K562 (cell line): ENCODE results near the gene FBXW7. TPM values are rescaled to one million over a fixed set of nuclear protein-coding genes. Genes with fewer than 3 reads are reported as not detected.

Source experiments
- ATAC-seq: fragments of 200-7000 bp; cut with Tn5 transposase; 3 replicates; pipeline ENCODE4 v1.9.1; 2020; ENCODE audit warnings: moderate library complexity
- BruUV-seq: library from RNA; stranded (reverse); fragments of 400-500 nt; replicated peaks from 2 replicates; lab custom pipeline; 2021; lab: Mats Ljungman, UMichigan
- CTCF ChIA-PET: fragments of 300-600 bp; formaldehyde crosslinking; extraction: SDS; loops from one replicate; lab custom pipeline; 2021; ENCODE audit warnings: low intra/inter-chr PET ratio; lab: Yijun Ruan, JAX
- POLR2A ChIA-PET: fragments of 300-600, 350-650 bp; sonication (Branson Sonifier 250); formaldehyde crosslinking; extraction: SDS; loops from one replicate; lab custom pipeline; 2021; ENCODE audit warnings: antibody characterized with exemption, inconsistent platforms; lab: Yijun Ruan, JAX
- DNase-seq, 4 experiments: peaks; one replicate each; pipeline versions ENCODE4 v3.0.0 to v3.0.0-alpha.2; 2011 to 2018; ENCODE audit warnings: low spot score in 3 of 4, mixed read lengths in 3 of 4; ENCODE audit errors: extremely low read depth in 1 of 4
- FAIRE-seq: peaks from 2 replicates; lab custom pipeline; 2011; peaks lifted over from hg19 to GRCh38; lab: Jason Lieb, UNC
- H2AFZ ChIP-seq: 2 replicates; pipeline ENCODE4 v1.6.0; 2011; ENCODE audit warnings: low read depth, low read length, control low read depth, inconsistent platforms
- H3K27ac ChIP-seq: fragments of 200-600 bp; 3 replicates; pipeline ENCODE4 v1.8.0; 2011; ENCODE audit warnings: low read depth, mild to moderate bottlenecking, control low read depth, inconsistent platforms, low read length, moderate library complexity, mixed read lengths; ENCODE audit errors: extremely low read depth
- H3K27me3 ChIP-seq, 2 experiments: fragments of 300-600 bp in 1 of 2; 2 replicates in 1 of 2; 3 replicates in 1 of 2; pipeline versions ENCODE4 v1.6.0 to v1.8.0; 2011; ENCODE audit warnings: inconsistent platforms in 2 of 2, low read length in 2 of 2, mild to moderate bottlenecking in 1 of 2, mixed read lengths in 1 of 2, moderate library complexity in 1 of 2; ENCODE audit not compliant: control insufficient read depth in 2 of 2, insufficient read depth in 2 of 2
- H3K36me3 ChIP-seq: fragments of 300-600 bp; 3 replicates; pipeline ENCODE4 v1.8.0; 2011; ENCODE audit warnings: mild to moderate bottlenecking, low read length, inconsistent platforms; ENCODE audit not compliant: control insufficient read depth, insufficient read depth
- H3K4me1 ChIP-seq, 2 experiments: fragments of 200-600 bp in 1 of 2; replicated peaks in 1 of 2; 2 replicates in 1 of 2; 3 replicates in 1 of 2; pipeline versions ENCODE4 v1.5.1 to v1.8.0; 2011; ENCODE audit warnings: inconsistent platforms in 2 of 2, low read length in 2 of 2, mild to moderate bottlenecking in 1 of 2, mixed read lengths in 1 of 2, moderate library complexity in 1 of 2; ENCODE audit not compliant: control insufficient read depth in 2 of 2, insufficient read depth in 2 of 2
- H3K4me2 ChIP-seq: 2 replicates; pipeline ENCODE4 v1.6.1; 2011; ENCODE audit warnings: low read length, control low read depth, inconsistent platforms, mixed read lengths; ENCODE audit not compliant: insufficient read depth
- H3K4me3 ChIP-seq: fragments of 200-600 bp; sonication (generic), shearing (Covaris generic); 2 replicates; pipeline ENCODE4 v1.5.1; 2016; ENCODE audit warnings: control low read depth, inconsistent platforms
- H3K79me2 ChIP-seq: fragments of 200-600 bp; 3 replicates; pipeline ENCODE4 v1.8.0; 2011; ENCODE audit warnings: low read length, inconsistent platforms; ENCODE audit not compliant: control insufficient read depth, insufficient read depth
- H3K9ac ChIP-seq, 2 experiments: 2 replicates each; pipeline versions ENCODE4 v1.6.0 to v1.6.1; 2011; ENCODE audit warnings: low read depth in 2 of 2, low read length in 2 of 2, control low read depth in 1 of 2, inconsistent platforms in 1 of 2, mild to moderate bottlenecking in 1 of 2, mixed read lengths in 1 of 2; ENCODE audit not compliant: insufficient read depth in 1 of 2
- H3K9me1 ChIP-seq: one replicate; pipeline ENCODE4 v1.6.0; 2011; ENCODE audit warnings: inconsistent platforms, mild to moderate bottlenecking, low read length, moderate library complexity; ENCODE audit not compliant: control insufficient read depth, insufficient read depth
- H3K9me3 ChIP-seq: replicated peaks from 2 replicates; pipeline ENCODE4 v1.5.1; 2011; ENCODE audit warnings: low read depth, low read length, inconsistent platforms; ENCODE audit not compliant: control insufficient read depth, insufficient read depth
- H4K20me1 ChIP-seq: replicated peaks from 2 replicates; pipeline ENCODE4 v1.6.1; 2011; ENCODE audit warnings: low read length, inconsistent platforms, mixed read lengths; ENCODE audit not compliant: control insufficient read depth, insufficient read depth
- CREM ChIP-seq: IDR thresholded peaks from 2 replicates; pipeline ENCODE4 v1.6.1; 2014; ENCODE audit warnings: antibody characterized with exemption, low read depth
- CXXC5 ChIP-seq: fragments of 250-450 bp; sonication (Bioruptor Pico); IDR thresholded peaks from 2 replicates; pipeline ENCODE4 v1.8.0; 2022; ENCODE audit warnings: inconsistent platforms, mild to moderate bottlenecking, moderate library complexity
- ELF2 ChIP-seq: fragments of 250-450 bp; sonication (Bioruptor Pico); IDR thresholded peaks from 2 replicates; pipeline ENCODE4 v1.5.0; 2021; ENCODE audit warnings: mild to moderate bottlenecking
- FOSL1 ChIP-seq: fragments of 200-800 bp; sonication (Bioruptor generic); conservative IDR thresholded peaks from 2 replicates; pipeline ENCODE4 v1.6.1; 2016; ENCODE audit warnings: missing genetic modification characterization, missing compliant biosample characterization
- FOXA3 ChIP-seq, 2 experiments: fragments of 450-650 bp in 1 of 2; sonication (generic) in 1 of 2; formaldehyde crosslinking; IDR thresholded peaks in 1 of 2; conservative IDR thresholded peaks in 1 of 2; 2 replicates each; pipeline versions ENCODE4 v1.4.0 to v1.8.0; 2020 to 2022; ENCODE audit warnings: mild to moderate bottlenecking in 2 of 2, missing genetic modification reagents in 1 of 2
- ZNF24 ChIP-seq: fragments of 450-650 bp; IDR thresholded peaks from 2 replicates; pipeline ENCODE4 v1.6.1; 2016
- WGBS: fragments of 100-300 bp; shearing (Covaris generic); methylation state at CpG from one replicate; pipeline ENCODE4 v1.1.6; 2016; ENCODE audit warnings: low coverage, mixed read lengths; ENCODE audit not compliant: insufficient coverage; ENCODE audit errors: missing lambda C conversion rate; 5-methylcytosine and 5-hydroxymethylcytosine counted together
- in situ Hi-C: fragments of 300-500 bp; cut with MboI; formaldehyde crosslinking; loops from 4 replicates; pipeline ENCODE4 v1.15.0; 2018; ENCODE audit warnings: inconsistent platforms, mixed read lengths
- intact Hi-C: fragments of 100-400 bp; cut with micrococcal nuclease; formaldehyde crosslinking; loops from 2 replicates; pipeline ENCODE4 v1.14.2; 2022
- polyA plus RNA-seq, 8 experiments: library from polyadenylated mRNA; depleted of rRNA in 4 of 8; stranded (reverse) in 5 of 8; unstranded in 3 of 8; fragments of >200 nt; fragmentation: Nextera tagmentation in 2 of 8; fragmentation: Illumina TruSeq in 1 of 8; extraction: Ambion mirVana in 2 of 8; extraction: Trizol in 1 of 8; gene quantifications; 2 replicates each; pipeline versions ENCODE4 v1.2.1 to v1.2.3, GENCODE V29; 2011 to 2014; ENCODE audit warnings: inconsistent platforms in 1 of 8, missing spikeins in 1 of 8
- total RNA-seq, 7 experiments: library from RNA; depleted of rRNA in 6 of 7; stranded (reverse); fragments of >200 nt in 6 of 7; fragmentation: Illumina TruSeq in 2 of 7; extraction: Trizol in 2 of 7; gene quantifications; 2 replicates each; pipeline versions ENCODE4 v1.2.1 to v1.2.3, GENCODE V29; 2011 to 2021; ENCODE audit warnings: low replicate concordance in 1 of 7
- TF ChIP-seq, protein P1 (sequence below): sonication (generic); formaldehyde crosslinking; IDR thresholded peaks from 2 replicates; pipeline ENCODE4 v1.8.0; 2022; ENCODE audit warnings: mild to moderate bottlenecking, missing genetic modification reagents
- TF ChIP-seq, protein P2 (sequence below): fragments of 450-650 bp; IDR thresholded peaks from 2 replicates; pipeline ENCODE4 v1.6.1; 2018; ENCODE audit not compliant: partially characterized antibody

Gene FBXW7
- total and polyA plus RNA-seq, 9 of the 15 experiments (the other 6 are each of a cell fraction or from before 2014, with no cell fraction given) = 6.8 to 44.2 (median 16.4) TPM

DNA sequence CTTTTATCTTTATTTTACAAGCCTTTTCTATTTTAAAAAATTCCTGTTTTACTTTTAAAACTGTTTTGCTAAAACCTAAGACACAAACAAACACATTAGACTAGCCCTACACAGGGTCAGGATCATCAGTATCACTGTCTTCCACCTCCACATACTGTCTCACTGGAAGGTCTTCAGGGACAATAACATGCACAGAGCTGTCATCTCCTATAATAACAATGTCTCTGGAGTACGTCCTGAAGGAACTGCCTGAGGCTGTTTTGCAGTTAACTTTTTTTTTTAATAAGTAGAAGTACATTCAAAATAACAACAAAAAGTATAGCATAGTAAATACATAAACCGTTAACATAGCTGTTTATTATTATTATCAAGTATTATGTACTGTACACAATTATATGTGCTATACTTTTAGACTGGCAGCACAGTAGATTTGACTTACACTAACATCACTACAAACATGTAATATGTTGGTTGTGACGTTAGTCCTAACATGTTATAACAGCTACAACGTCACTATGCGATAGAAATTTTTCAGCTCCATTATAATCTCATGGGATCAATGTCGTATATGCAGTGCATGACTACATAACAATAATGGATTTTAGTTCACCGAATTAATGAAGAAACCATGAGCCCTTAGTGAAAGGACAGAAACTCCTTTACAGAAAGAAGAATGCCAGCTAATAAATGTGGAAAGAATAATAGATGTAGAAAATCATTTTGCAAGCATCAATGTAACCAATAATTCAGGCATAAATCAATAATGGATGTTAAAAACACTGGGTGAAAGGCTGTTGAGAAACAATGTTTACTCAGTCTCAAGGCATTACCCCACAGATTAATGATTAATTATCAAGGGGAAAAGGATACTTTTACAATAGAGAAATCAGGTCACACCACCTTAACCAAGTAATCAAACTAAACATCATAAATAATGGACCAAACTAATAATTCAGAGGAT is 49.2 kb downstream of the FBXW7 start:
- DNase-seq (no peak), FAIRE-seq (no peak), ATAC-seq (no peak)
- Histone ChIP-seq H3K4me2 (no peak overlapping the region), H3K27ac (no peak overlapping the region), H3K9me3 (no peaks in the 10 kb centered on the region), H3K9ac (no peak overlapping the region), H3K27me3 (no peaks in the 10 kb centered on the region), H3K4me1 (no peaks in the 10 kb centered on the region), H4K20me1 (no peaks in the 10 kb centered on the region), H3K4me3 (no peak overlapping the region), H3K79me2 (peaks cover 9% of the 10 kb centered on the region; the same call in 2 of the 3 replicates), H2AFZ (no peak overlapping the region), H3K36me3 (no peaks in the 10 kb centered on the region; the same call in 2 of the 3 replicates), H3K9me1 (no peaks in the 10 kb centered on the region)
- in situ Hi-C loops = no loop called here
- POLR2A ChIA-PET = no interaction called here
- no peak for TF ChIP-seq CXXC5 (CRISPR knock-in tag)
- WGBS = 81% methylated on average over 7 of the region's 7 CpGs
- CTCF ChIA-PET = no interaction called here
- intact Hi-C loops = no loop called here
- BruUV-seq = no TSS peak

DNA sequence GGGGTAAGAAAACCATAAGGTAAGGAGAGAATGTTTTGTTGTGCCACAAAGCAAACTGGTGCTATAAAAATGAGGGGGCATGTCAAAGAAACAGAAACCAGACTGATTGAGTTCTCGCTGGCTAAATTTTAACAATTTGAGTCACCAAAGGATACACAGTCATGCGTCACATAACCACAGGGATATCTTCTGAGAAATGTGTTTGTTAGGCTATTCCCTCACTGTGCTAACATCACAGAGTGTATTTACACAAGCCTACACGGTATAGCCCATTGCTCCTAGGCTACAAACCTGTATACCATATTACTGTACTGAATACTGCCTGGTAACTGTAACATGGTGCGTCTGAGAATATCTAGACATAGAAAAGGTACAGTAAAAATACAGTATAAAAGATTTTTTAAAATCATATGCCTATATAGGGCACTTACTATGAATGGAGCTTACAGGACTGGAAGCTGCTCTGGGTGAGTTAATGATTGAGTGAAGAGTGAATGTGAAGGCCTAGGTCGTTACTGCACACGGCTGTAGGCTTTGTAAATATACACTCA is 50.1 kb downstream of the FBXW7 start:
- H2AFZ ChIP-seq = no peak overlapping the region
- no peaks in the 10 kb centered on the region for H3K27me3 ChIP-seq
- H3K9ac ChIP-seq = no peak overlapping the region
- H4K20me1 ChIP-seq = no peaks in the 10 kb centered on the region
- peak; percentile 70 for ATAC-seq
- in situ Hi-C loops (no loop called here), intact Hi-C loops (no loop called here)
- H3K4me1 ChIP-seq = no peaks in the 10 kb centered on the region
- peak in 1 of 4 experiments; percentile 10 for DNase-seq
- WGBS = 66% methylated on average over 6 of the region's 6 CpGs
- no peak overlapping the region; the same call in 2 of the 3 replicates for H3K27ac ChIP-seq
- FAIRE-seq = peak; percentile 11
- no peak overlapping the region for H3K4me2 ChIP-seq
- no peaks in the 10 kb centered on the region for H3K9me1 ChIP-seq
- H3K9me3 ChIP-seq = 0 out of 2 replicates have a peak, but pooled peaks cover 4% of the 10 kb centered on the region
- BruUV-seq = no TSS peak
- H3K36me3 ChIP-seq = no peaks in the 10 kb centered on the region; the same call in 2 of the 3 replicates
- CTCF ChIA-PET = no interaction called here
- POLR2A ChIA-PET = no interaction called here
- peaks cover 9% of the 10 kb centered on the region; the same call in 2 of the 3 replicates for H3K79me2 ChIP-seq
- no peak overlapping the region for H3K4me3 ChIP-seq
- TF ChIP-seq FOSL1 (tag) (peak; percentile 79), ELF2 (no peak), FOXA3 (CRISPR knock-in tag; conservative IDR thresholded peaks at IDR 0.05 in 1 of 2, IDR thresholded peaks at IDR 0.05 in 1 of 2) (peak; percentile 91 to 96), ZNF24 (0 out of 2 replicates have a peak, but pooled peaks have one; percentile 23), CREM (peak; percentile 74)
- TF ChIP-seq, protein P1, sequence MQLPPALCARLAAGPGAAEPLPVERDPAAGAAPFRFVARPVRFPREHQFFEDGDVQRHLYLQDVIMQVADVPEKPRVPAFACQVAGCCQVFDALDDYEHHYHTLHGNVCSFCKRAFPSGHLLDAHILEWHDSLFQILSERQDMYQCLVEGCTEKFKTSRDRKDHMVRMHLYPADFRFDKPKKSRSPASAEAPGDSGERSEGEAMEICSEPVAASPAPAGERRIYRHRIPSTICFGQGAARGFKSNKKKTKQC (CRISPR knock-in tag) = no peak
- TF ChIP-seq, protein P2, sequence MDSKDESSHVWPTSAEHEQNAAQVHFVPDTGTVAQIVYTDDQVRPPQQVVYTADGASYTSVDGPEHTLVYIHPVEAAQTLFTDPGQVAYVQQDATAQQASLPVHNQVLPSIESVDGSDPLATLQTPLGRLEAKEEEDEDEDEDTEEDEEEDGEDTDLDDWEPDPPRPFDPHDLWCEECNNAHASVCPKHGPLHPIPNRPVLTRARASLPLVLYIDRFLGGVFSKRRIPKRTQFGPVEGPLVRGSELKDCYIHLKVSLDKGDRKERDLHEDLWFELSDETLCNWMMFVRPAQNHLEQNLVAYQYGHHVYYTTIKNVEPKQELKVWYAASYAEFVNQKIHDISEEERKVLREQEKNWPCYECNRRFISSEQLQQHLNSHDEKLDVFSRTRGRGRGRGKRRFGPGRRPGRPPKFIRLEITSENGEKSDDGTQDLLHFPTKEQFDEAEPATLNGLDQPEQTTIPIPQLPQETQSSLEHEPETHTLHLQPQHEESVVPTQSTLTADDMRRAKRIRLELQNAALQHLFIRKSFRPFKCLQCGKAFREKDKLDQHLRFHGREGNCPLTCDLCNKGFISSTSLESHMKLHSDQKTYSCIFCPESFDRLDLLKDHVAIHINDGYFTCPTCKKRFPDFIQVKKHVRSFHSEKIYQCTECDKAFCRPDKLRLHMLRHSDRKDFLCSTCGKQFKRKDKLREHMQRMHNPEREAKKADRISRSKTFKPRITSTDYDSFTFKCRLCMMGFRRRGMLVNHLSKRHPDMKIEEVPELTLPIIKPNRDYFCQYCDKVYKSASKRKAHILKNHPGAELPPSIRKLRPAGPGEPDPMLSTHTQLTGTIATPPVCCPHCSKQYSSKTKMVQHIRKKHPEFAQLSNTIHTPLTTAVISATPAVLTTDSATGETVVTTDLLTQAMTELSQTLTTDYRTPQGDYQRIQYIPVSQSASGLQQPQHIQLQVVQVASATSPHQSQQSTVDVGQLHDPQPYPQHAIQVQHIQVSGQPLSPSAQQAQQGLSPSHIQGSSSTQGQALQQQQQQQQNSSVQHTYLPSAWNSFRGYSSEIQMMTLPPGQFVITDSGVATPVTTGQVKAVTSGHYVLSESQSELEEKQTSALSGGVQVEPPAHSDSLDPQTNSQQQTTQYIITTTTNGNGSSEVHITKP = no peak
